GM10847 (cell line): Measurements from ENCODE around the gene PACS2.

Source experiments
- POLR2A ChIP-seq: IDR thresholded peaks from 2 replicates; pipeline ENCODE4 v1.6.1; 2011; ENCODE audit not compliant: insufficient read length; ENCODE audit errors: extremely low read depth

PACS2 gene

GRCh38 chr14:105378199-105378598, 63.7 kb downstream of the PACS2 start:
- no peak for TF ChIP-seq POLR2A

- TF ChIP-seq POLR2A, result no peak
These were observed 64.5 kb downstream of the PACS2 start for GRCh38 chr14:105378873-105379685.

- TF ChIP-seq POLR2A, result no peak
These were observed 65.4 kb downstream of the PACS2 start for GRCh38 chr14:105379946-105380345.

GRCh38 chr14:105380756-105381155, 66.2 kb downstream of the PACS2 start:
- no peak for TF ChIP-seq POLR2A

GRCh38 chr14:105381446-105382342, 67.1 kb downstream of the PACS2 start:
- no peak for TF ChIP-seq POLR2A

- no peak for TF ChIP-seq POLR2A
These were observed 68.0 kb downstream of the PACS2 start for GRCh38 chr14:105382343-105383082.

GRCh38 chr14:105383083-105383730, 68.7 kb downstream of the PACS2 start:
- no peak for TF ChIP-seq POLR2A

GRCh38 chr14:105384041-105384557, 69.6 kb downstream of the PACS2 start:
- TF ChIP-seq POLR2A, result no peak

- no peak for TF ChIP-seq POLR2A
These were observed 70.2 kb downstream of the PACS2 start for GRCh38 chr14:105384605-105385321.

- TF ChIP-seq POLR2A, result no peak
These were observed 70.7 kb downstream of the PACS2 start for GRCh38 chr14:105385322-105385637.

GRCh38 chr14:105385698-105386365, 71.3 kb downstream of the PACS2 start:
- no peak for TF ChIP-seq POLR2A

- no peak for TF ChIP-seq POLR2A
These were observed 72.3 kb downstream of the PACS2 start for GRCh38 chr14:105386581-105387529.

GRCh38 chr14:105387530-105387922, 73.0 kb downstream of the PACS2 start:
- TF ChIP-seq POLR2A, result no peak
